ENCODE data around the gene CHFR. TPM values are rescaled to one million over a fixed set of nuclear protein-coding genes. Genes with fewer than 3 reads are reported as not detected.

Gene CHFR
- total and polyA plus RNA-seq, 2 experiments from 2014 or later, result 23.0 to 42.7 TPM

GRCh38 chr12:132825089-132825488 lies 62.3 kb downstream of the CHFR start (continued):
- TF ChIP-seq, protein P1, sequence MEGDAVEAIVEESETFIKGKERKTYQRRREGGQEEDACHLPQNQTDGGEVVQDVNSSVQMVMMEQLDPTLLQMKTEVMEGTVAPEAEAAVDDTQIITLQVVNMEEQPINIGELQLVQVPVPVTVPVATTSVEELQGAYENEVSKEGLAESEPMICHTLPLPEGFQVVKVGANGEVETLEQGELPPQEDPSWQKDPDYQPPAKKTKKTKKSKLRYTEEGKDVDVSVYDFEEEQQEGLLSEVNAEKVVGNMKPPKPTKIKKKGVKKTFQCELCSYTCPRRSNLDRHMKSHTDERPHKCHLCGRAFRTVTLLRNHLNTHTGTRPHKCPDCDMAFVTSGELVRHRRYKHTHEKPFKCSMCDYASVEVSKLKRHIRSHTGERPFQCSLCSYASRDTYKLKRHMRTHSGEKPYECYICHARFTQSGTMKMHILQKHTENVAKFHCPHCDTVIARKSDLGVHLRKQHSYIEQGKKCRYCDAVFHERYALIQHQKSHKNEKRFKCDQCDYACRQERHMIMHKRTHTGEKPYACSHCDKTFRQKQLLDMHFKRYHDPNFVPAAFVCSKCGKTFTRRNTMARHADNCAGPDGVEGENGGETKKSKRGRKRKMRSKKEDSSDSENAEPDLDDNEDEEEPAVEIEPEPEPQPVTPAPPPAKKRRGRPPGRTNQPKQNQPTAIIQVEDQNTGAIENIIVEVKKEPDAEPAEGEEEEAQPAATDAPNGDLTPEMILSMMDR (conservative IDR thresholded peaks at IDR 0.05; ENCODE audit: low read depth in 2 of 2), result no peak
- no peak for TF ChIP-seq NANOG (IDR thresholded peaks at IDR 0.05; ENCODE audit: borderline replicate concordance)
- TF ChIP-seq JUNB (IDR thresholded peaks at IDR 0.05; ENCODE audit: unreplicated experiment), result no peak
- no peak for TF ChIP-seq REST (IDR thresholded peaks at IDR 0.05; ENCODE audit: unreplicated experiment)
- TF ChIP-seq ZNF331 (CRISPR knock-in tag; IDR thresholded peaks at IDR 0.05; ENCODE audit: low read depth), result no peak
- TF ChIP-seq, protein P2, sequence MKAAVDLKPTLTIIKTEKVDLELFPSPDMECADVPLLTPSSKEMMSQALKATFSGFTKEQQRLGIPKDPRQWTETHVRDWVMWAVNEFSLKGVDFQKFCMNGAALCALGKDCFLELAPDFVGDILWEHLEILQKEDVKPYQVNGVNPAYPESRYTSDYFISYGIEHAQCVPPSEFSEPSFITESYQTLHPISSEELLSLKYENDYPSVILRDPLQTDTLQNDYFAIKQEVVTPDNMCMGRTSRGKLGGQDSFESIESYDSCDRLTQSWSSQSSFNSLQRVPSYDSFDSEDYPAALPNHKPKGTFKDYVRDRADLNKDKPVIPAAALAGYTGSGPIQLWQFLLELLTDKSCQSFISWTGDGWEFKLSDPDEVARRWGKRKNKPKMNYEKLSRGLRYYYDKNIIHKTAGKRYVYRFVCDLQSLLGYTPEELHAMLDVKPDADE (IDR thresholded peaks at IDR 0.05), result no peak
- TF ChIP-seq POLR2AphosphoS5 (IDR thresholded peaks at IDR 0.05; ENCODE audit: low read depth), result no peak
- no peak for TF ChIP-seq ZNF114 (CRISPR knock-in tag; IDR thresholded peaks at IDR 0.05)
- TF ChIP-seq STAT1 (IDR thresholded peaks at IDR 0.05; ENCODE audit: unreplicated experiment), result no peak
- TF ChIP-seq EZH2phosphoT487 (IDR thresholded peaks at IDR 0.05; ENCODE audit: unreplicated experiment), result no peak
- no peak for TF ChIP-seq CREB1 (CRISPR knock-in tag; IDR thresholded peaks at IDR 0.05; ENCODE audit: low read depth)

- peaks cover 3% of the 10 kb centered on the region; the same call in 1 of the 2 replicates for H3F3A ChIP-seq (replicated peaks; ENCODE audit: low read depth)
- H3K4me1 ChIP-seq (ENCODE audit: insufficient read depth), result peaks cover 8% of the 10 kb centered on the region; the same call in 1 of the 2 replicates
- Mint-ChIP-seq H3K27me3 (ENCODE audit: insufficient read depth, low read depth, poor library complexity) (peaks cover 5% of the 10 kb centered on the region), H3K27ac (no peak overlapping the region), H3K36me3 (ENCODE audit: low read depth) (peaks cover 48% of the 10 kb centered on the region), H3K4me3 (no peak overlapping the region), H3K9me3 (no peaks in the 10 kb centered on the region; the same call in 2 of the 3 replicates), H3K4me1 (peaks cover 7% of the 10 kb centered on the region)
- H3K9me2 ChIP-seq (ENCODE audit: insufficient read depth), result no peaks in the 10 kb centered on the region
- no peaks in the 10 kb centered on the region for H3K27me3 ChIP-seq (ENCODE audit: insufficient read depth)
- ATAC-seq, result no peak
- no peak overlapping the region for H3K27ac ChIP-seq (ENCODE audit: low read depth)
- no peak overlapping the region for H2AFZ ChIP-seq
- no peak overlapping the region for H3K4me2 ChIP-seq
- DNase-seq (ENCODE audit: low spot score), result no peak
- peaks cover 38% of the 10 kb centered on the region for H3K79me2 ChIP-seq (replicated peaks; ENCODE audit: insufficient read depth)
- no peak overlapping the region for H3K4me3 ChIP-seq
- peaks cover 6% of the 10 kb centered on the region for H3K36me3 ChIP-seq (ENCODE audit: insufficient read depth)
- H4K20me1 ChIP-seq (replicated peaks; ENCODE audit: insufficient read depth), result peaks cover 6% of the 10 kb centered on the region; the same call in 1 of the 2 replicates
- TF ChIP-seq ZNF462 (CRISPR knock-in tag; IDR thresholded peaks at IDR 0.05), result no peak
- TF ChIP-seq JUNB (IDR thresholded peaks at IDR 0.05; ENCODE audit: unreplicated experiment), result no peak
- no peak for TF ChIP-seq CREB1 (CRISPR knock-in tag; IDR thresholded peaks at IDR 0.05; ENCODE audit: low read depth)
- TF ChIP-seq EZH2phosphoT487 (IDR thresholded peaks at IDR 0.05; ENCODE audit: unreplicated experiment), result no peak
- TF ChIP-seq NANOG (IDR thresholded peaks at IDR 0.05; ENCODE audit: borderline replicate concordance), result no peak
- no peak for TF ChIP-seq POLR2AphosphoS5 (IDR thresholded peaks at IDR 0.05; ENCODE audit: low read depth)
These were observed 63.4 kb downstream of the CHFR start for GRCh38 chr12:132824053-132824452.

All from GM23338 (cell line).